Psoas muscle (tissue), 8 donors: ENCODE data around the gene KCNAB2. TPM values are rescaled to one million over a fixed set of nuclear protein-coding genes. Genes with fewer than 3 reads are reported as not detected.
A peak's percentile ranks its signal among the peaks of the same experiment; 100 is the strongest.

ENCODE experiments used
- ATAC-seq, 4 donors: fragments of 200-7000 bp; cut with Tn5 transposase; one replicate each; pipeline ENCODE4 v1.9.1; 2020; ENCODE audit warnings: moderate library complexity in 3 of 4, mild to moderate bottlenecking in 2 of 4
- DNase-seq, 2 donors: peaks; one replicate each; pipeline ENCODE4 v3.0.0-alpha.2; 2020
- H3K27ac ChIP-seq: fragments of 200-600 bp; one replicate; pipeline ENCODE4 v1.8.0; 2022
- H3K27me3 ChIP-seq, 3 donors: fragments of 200-600 bp in 1 of 3; one replicate each; pipeline versions ENCODE4 v1.6.1 to v1.8.0; 2013 to 2022; ENCODE audit warnings: low read length in 2 of 3, mild to moderate bottlenecking in 2 of 3, moderate library complexity in 1 of 3; ENCODE audit not compliant: insufficient read depth in 3 of 3
- H3K36me3 ChIP-seq, 2 donors: fragments of 200-600 bp in 1 of 2; one replicate each; pipeline versions ENCODE4 v1.6.1 to v1.8.0; 2013 to 2022; ENCODE audit warnings: low read depth in 1 of 2, mild to moderate bottlenecking in 1 of 2, moderate library complexity in 1 of 2; ENCODE audit not compliant: insufficient read depth in 1 of 2
- H3K4me1 ChIP-seq: fragments of 200-600 bp; one replicate; pipeline ENCODE4 v1.8.0; 2022
- H3K4me3 ChIP-seq: fragments of 200-600 bp; one replicate; pipeline ENCODE4 v1.8.0; 2022; ENCODE audit warnings: mild to moderate bottlenecking
- H3K9me3 ChIP-seq: fragments of 200-600 bp; one replicate; pipeline ENCODE4 v1.8.0; 2022
- WGBS, 3 donors: extraction: QIAGEN DNeasy Blood & Tissue Kit; methylation state at CpG; one replicate each; pipeline versions ENCODE4 v1.1.6 to v1.1.7; 2013; 5-methylcytosine and 5-hydroxymethylcytosine counted together
- intact Hi-C, 2 donors: fragments of 100-400 bp; cut with DNase I; formaldehyde crosslinking; loops; one replicate each; pipeline versions ENCODE4 v1.11.0 to v1.14.2; 2022
- polyA plus RNA-seq, 3 donors: library from polyadenylated mRNA; stranded (reverse); fragments of 200-250 nt; gene quantifications; one replicate each; pipeline ENCODE4 v1.2.3, GENCODE V29; 2013
- total RNA-seq, 4 donors: library from RNA; stranded (reverse); fragmentation: NEBNext Ultra II Directional in 2 of 4; extraction: Animal tissue kit (Norgen Biotek cat#: 25700) in 2 of 4; gene quantifications; one replicate each; pipeline versions ENCODE4 v1.2.1 to v1.2.4, GENCODE V29; 2021 to 2023
- TF ChIP-seq, protein P1 (sequence below): fragments of 200-600 bp; IDR thresholded peaks from one replicate; pipeline ENCODE4 v1.8.0; 2022; ENCODE audit warnings: antibody characterized with exemption
- donor health status: healthy with polysubstance abuse.
- donor health status: DM: no; HTN: no; CAD: no; lungs with moderate emphysema.
- donor health status: Bipolar disorder and iron deficiency.
- donor health status: healthy.
- donor health status: DM: yes; HTN: yes; CAD: no.
- donor health status: DM: no; HTN: no; CAD: no.
- donor health status: DM: no; HTN: no; CAD: no.
- donor health status: DM: yes; HTN: yes; CAD: no.

Gene KCNAB2
- total and polyA plus RNA-seq, 7 donors: 0.86 to 8.8 (median 2.1) TPM

DNA sequence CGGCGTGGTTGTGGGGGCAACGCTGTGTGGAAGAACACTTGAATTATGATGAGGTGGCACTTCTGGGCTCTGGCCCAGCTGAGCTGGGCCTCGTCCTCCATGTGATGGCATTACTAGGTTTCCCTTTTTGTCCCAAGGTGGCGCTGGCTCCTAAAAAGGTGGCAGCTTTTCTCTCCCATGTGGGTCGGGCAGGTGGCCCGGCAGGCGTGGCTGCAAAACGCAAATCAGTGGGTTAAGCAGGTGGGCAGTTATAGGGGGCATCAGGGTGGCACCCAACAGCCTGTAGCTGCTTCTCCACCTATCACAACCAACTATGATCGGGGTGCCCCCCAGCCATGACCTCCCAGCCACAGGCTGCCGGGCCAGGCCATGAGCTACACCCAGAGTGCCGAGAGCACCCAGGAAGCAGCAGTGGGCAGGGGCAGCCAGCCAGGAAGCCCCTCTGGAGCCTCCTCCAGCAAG lies 59.6 kb downstream of the KCNAB2 start:
- DNase-seq (peak in 1 of 2 donors; percentile 32), ATAC-seq (no peak)
- Histone ChIP-seq H3K36me3 (no peaks in the 10 kb centered on the region), H3K9me3 (no peaks in the 10 kb centered on the region), H3K27ac (no peak overlapping the region), H3K4me1 (no peaks in the 10 kb centered on the region), H3K27me3 (peaks cover 0 to 41% (median 8%) of the 10 kb centered on the region in 3 donors), H3K4me3 (no peak overlapping the region)
- WGBS, 3 donors: 66 to 75% (median 68%) methylated on average over 12 of the region's 12 CpGs
- intact Hi-C loops: no loop called here
- TF ChIP-seq, protein P1, sequence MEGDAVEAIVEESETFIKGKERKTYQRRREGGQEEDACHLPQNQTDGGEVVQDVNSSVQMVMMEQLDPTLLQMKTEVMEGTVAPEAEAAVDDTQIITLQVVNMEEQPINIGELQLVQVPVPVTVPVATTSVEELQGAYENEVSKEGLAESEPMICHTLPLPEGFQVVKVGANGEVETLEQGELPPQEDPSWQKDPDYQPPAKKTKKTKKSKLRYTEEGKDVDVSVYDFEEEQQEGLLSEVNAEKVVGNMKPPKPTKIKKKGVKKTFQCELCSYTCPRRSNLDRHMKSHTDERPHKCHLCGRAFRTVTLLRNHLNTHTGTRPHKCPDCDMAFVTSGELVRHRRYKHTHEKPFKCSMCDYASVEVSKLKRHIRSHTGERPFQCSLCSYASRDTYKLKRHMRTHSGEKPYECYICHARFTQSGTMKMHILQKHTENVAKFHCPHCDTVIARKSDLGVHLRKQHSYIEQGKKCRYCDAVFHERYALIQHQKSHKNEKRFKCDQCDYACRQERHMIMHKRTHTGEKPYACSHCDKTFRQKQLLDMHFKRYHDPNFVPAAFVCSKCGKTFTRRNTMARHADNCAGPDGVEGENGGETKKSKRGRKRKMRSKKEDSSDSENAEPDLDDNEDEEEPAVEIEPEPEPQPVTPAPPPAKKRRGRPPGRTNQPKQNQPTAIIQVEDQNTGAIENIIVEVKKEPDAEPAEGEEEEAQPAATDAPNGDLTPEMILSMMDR: no peak

DNA sequence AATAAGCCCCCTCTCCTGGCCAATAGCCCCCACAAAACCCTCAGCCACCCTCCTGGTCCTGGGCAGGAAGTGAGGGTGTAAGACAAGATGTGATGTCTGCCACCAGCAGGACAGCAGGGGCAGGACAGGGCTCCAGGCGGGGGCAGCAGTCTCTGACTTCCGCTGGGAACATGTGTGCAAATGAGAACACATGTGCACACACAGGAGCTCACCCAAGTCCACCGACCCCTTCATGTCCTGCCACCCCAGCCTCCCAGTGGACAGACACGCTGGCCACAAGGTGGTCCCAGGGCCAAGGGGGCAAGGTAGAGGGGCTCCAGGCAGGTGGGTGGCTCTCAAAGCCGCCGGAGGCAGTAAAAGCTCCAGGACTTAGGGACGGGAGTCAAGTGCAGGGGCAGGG lies 60.1 kb downstream of the KCNAB2 start:
- TF ChIP-seq, protein P1: no peak
- no peaks in the 10 kb centered on the region for H3K9me3 ChIP-seq
- DNase-seq: no peak
- no peak overlapping the region for H3K4me3 ChIP-seq
- H3K4me1 ChIP-seq: no peaks in the 10 kb centered on the region
- 65 to 69% (median 67%) methylated on average over 7 of the region's 7 CpGs for WGBS, 3 donors
- H3K27me3 ChIP-seq: peaks cover 0 to 45% (median 7%) of the 10 kb centered on the region in 3 donors
- ATAC-seq: no peak
- H3K36me3 ChIP-seq: no peaks in the 10 kb centered on the region
- H3K27ac ChIP-seq: no peak overlapping the region
- intact Hi-C loops: no loop called here

DNA sequence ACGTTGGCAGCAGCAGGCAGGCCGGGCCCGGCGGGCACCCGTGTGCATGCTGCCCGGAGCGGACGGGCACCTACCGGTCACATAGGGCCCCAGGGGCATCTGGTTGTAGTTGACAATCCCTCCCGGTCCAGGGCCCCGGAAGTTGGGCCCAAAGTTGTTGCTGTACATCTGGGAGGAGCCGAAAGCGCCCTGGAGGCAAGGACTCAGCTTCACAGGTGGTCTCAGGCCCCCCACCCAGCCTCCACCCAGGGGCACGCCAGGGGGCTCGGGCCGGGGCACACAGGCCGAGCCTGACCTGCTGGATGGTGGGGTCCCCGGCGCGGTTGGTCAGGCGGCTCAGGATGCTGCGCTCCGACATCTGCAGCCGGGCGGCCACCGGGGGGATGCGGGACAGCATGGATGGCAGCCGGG lies 60.6 kb downstream of the KCNAB2 start:
- TF ChIP-seq, protein P1: no peak
- Histone ChIP-seq H3K4me1 (no peaks in the 10 kb centered on the region), H3K27me3 (peaks cover 0 to 39% (median 5%) of the 10 kb centered on the region in 3 donors), H3K4me3 (no peak overlapping the region), H3K27ac (no peak overlapping the region), H3K9me3 (no peaks in the 10 kb centered on the region), H3K36me3 (no peaks in the 10 kb centered on the region)
- ATAC-seq (no peak), DNase-seq (peak; percentile 7 to 46)
- 82 to 87% (median 85%) methylated on average over 28 of the region's 28 CpGs for WGBS, 3 donors
- intact Hi-C loops: no loop called here

DNA sequence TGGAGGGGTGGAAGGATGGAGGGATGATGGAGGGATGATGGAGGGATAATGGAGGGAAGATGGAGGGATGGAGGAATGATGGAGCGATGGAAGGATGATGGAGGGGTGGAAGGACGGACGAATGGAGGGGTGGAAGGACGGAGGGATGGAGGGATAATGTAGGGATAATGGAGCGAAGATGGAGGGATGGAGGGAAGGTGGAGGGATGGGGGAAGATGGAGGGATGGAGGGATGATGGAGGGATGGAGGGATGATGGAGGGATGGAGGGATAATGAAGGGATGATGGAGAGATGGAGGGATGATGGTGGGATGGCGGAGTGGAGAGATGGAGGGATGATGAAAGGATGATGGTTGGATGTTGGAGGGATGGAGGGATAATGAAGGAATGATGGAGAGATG lies 61.3 kb downstream of the KCNAB2 start:
- Histone ChIP-seq H3K27me3 (peaks cover 0 to 35% (median under 1%) of the 10 kb centered on the region in 3 donors), H3K27ac (no peak overlapping the region), H3K9me3 (no peaks in the 10 kb centered on the region), H3K4me3 (no peak overlapping the region), H3K4me1 (no peaks in the 10 kb centered on the region), H3K36me3 (no peaks in the 10 kb centered on the region)
- 94 to 95% (median 94%) methylated on average over 6 of the region's 6 CpGs for WGBS, 3 donors
- TF ChIP-seq, protein P1: no peak
- intact Hi-C loops: no loop called here
- DNase-seq (no peak), ATAC-seq (no peak)
